ENCODE data around the gene MEIS2. TPM values are rescaled to one million over a fixed set of nuclear protein-coding genes. Genes with fewer than 3 reads are reported as not detected.
A peak's percentile ranks its signal among the peaks of the same experiment; 100 is the strongest.

The MEIS2 gene
- total RNA-seq, 2 donors from 2014 or later, result 7.1 to 9.7 TPM

DNA sequence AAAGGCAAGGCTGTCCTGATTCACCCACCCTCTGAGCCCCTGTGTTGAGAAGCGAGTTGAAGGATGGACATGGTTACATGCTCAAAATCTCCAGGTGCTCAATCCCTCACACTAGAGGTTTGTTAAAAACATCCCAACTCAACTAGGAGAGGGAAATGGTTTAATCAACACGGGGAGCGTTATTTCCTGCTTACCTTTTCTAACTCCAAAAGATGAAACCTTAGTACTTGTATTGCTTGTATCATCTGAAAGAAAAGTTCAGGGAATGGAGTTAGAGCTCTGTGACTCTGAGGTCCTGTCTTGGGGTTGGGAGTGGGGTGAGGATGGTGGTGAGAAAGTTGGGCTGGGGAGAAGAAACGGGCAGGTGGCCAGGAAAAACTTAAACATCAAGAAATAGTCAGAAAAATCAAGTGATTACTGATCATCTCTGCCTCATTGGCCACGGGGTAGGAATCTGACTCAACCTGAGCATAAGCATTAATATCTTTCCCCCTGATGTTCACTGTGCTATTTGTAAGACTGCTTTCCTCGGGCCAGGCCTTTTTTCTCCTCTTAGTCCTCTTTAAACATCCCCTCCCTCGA, 5.9 kb downstream of the MEIS2 start:
- no peaks in the 10 kb centered on the region for H3K36me3 ChIP-seq (ENCODE audit: control insufficient read depth, insufficient read depth, low read length)
- DNase-seq, result no peak
- H3K9ac ChIP-seq (ENCODE audit: extremely low read depth, low read length, poor library complexity, severe bottlenecking), result no peak overlapping the region
- H3K4me1 ChIP-seq (ENCODE audit: control insufficient read depth, insufficient read depth, low read length), result peaks cover 4% of the 10 kb centered on the region
- H3K27ac ChIP-seq (ENCODE audit: low read depth, low read length), result no peak overlapping the region
- peaks cover 86% of the 10 kb centered on the region for H3K27me3 Mint-ChIP-seq (ENCODE audit: insufficient read depth)
- no peak overlapping the region for H3K27ac Mint-ChIP-seq
- H3K4me3 ChIP-seq (ENCODE audit: low read length), result peak overlapping the region; percentile 56
- H3K36me3 Mint-ChIP-seq (ENCODE audit: low read depth), result no peaks in the 10 kb centered on the region
- H3K9me3 Mint-ChIP-seq, result no peaks in the 10 kb centered on the region
- H3K4me1 Mint-ChIP-seq, result peaks cover 50% of the 10 kb centered on the region
- no peak for TF ChIP-seq CTCF (conservative IDR thresholded peaks at IDR 0.05)
- peak overlapping the region; percentile 72 for H3K4me3 Mint-ChIP-seq
- 6 to 32% methylated on average over 3 to 6 of the region's 7 CpGs for WGBS, 2 experiments (ENCODE audit: insufficient coverage in 1 of 2, insufficient read length in 1 of 2)
- H3K9me3 ChIP-seq (ENCODE audit: control insufficient read depth, low read length), result no peaks in the 10 kb centered on the region
- peaks cover 84% of the 10 kb centered on the region for H3K27me3 ChIP-seq (ENCODE audit: control insufficient read depth, insufficient read depth, low read length, poor library complexity, severe bottlenecking)

GRCh38 chr15:37093480-37094332, 6.6 kb downstream of the MEIS2 start:
- Histone ChIP-seq H3K4me3 (ENCODE audit: low read length) (peak overlapping the region; percentile 56), H3K27ac (ENCODE audit: low read depth, low read length) (no peak overlapping the region), H3K4me1 (ENCODE audit: control insufficient read depth, insufficient read depth, low read length) (peaks cover 4% of the 10 kb centered on the region), H3K9me3 (ENCODE audit: control insufficient read depth, low read length) (no peaks in the 10 kb centered on the region), H3K36me3 (ENCODE audit: control insufficient read depth, insufficient read depth, low read length) (no peaks in the 10 kb centered on the region), H3K27me3 (ENCODE audit: control insufficient read depth, insufficient read depth, low read length, poor library complexity, severe bottlenecking) (peaks cover 78% of the 10 kb centered on the region), H3K9ac (ENCODE audit: extremely low read depth, low read length, poor library complexity, severe bottlenecking) (no peak overlapping the region)
- Mint-ChIP-seq H3K27me3 (ENCODE audit: insufficient read depth) (peaks cover 80% of the 10 kb centered on the region), H3K36me3 (ENCODE audit: low read depth) (no peaks in the 10 kb centered on the region), H3K4me3 (peak overlapping the region; percentile 72), H3K27ac (no peak overlapping the region), H3K9me3 (no peaks in the 10 kb centered on the region), H3K4me1 (peaks cover 45% of the 10 kb centered on the region)
- 55 to 59% methylated on average over 10 to 11 of the region's 11 CpGs for WGBS, 2 experiments (ENCODE audit: insufficient coverage in 1 of 2, insufficient read length in 1 of 2)
- DNase-seq, result peak; percentile 61
- no peak for TF ChIP-seq CTCF (conservative IDR thresholded peaks at IDR 0.05)

DNA sequence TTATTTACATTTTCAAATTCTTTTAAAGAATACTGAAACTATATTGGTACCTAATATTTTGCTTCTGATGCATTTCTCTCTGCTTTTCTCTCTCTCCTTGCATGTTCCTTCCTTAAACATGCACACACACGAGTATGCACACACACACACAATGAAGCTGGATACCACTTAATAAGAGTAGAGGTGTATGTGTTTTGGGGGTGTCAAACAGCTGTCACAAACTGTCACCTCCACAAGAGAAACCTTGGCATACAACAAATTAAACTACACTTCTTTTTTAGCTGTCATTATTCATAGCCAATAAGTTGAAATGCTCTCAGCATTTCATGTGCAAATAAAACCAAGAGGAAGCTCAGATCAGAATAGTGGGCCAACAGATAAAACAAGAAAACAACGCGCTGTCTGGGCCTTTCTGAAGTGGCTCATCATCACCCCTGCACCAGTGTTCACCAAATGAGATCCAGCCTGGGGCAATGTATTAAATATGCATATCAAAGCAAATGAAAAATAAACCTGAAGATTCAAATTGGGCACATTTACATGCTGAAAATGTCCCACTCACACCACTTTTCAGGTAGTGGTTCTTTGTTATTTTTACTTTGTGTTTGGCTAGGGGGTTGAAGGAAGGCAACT, 9.7 kb downstream of the MEIS2 start:
- Histone ChIP-seq H3K9me3 (ENCODE audit: control insufficient read depth, low read length) (no peaks in the 10 kb centered on the region), H3K9ac (ENCODE audit: extremely low read depth, low read length, poor library complexity, severe bottlenecking) (no peak overlapping the region), H3K4me1 (ENCODE audit: control insufficient read depth, insufficient read depth, low read length) (peaks cover 7% of the 10 kb centered on the region), H3K36me3 (ENCODE audit: control insufficient read depth, insufficient read depth, low read length) (no peaks in the 10 kb centered on the region), H3K4me3 (ENCODE audit: low read length) (no peak overlapping the region), H3K27me3 (ENCODE audit: control insufficient read depth, insufficient read depth, low read length, poor library complexity, severe bottlenecking) (peaks cover 47% of the 10 kb centered on the region), H3K27ac (ENCODE audit: low read depth, low read length) (no peak overlapping the region)
- H3K4me1 Mint-ChIP-seq, result peaks cover 32% of the 10 kb centered on the region
- no peaks in the 10 kb centered on the region for H3K36me3 Mint-ChIP-seq (ENCODE audit: low read depth)
- no peak for TF ChIP-seq CTCF (conservative IDR thresholded peaks at IDR 0.05)
- DNase-seq, result no peak
- peaks cover 49% of the 10 kb centered on the region for H3K27me3 Mint-ChIP-seq (ENCODE audit: insufficient read depth)
- H3K4me3 Mint-ChIP-seq, result no peak overlapping the region
- no peaks in the 10 kb centered on the region for H3K9me3 Mint-ChIP-seq
- 68% methylated on average over 2 of the region's 3 CpGs; no CpG with 5 or more reads in 1 of the 2 experiments for WGBS, 2 experiments (ENCODE audit: insufficient coverage in 1 of 2, insufficient read length in 1 of 2)
- H3K27ac Mint-ChIP-seq, result no peak overlapping the region
